HG03064 (cell line): ENCODE data around the gene CD300C.
"Not testable (repeated sequence)": the region's sequence is repeated elsewhere in the genome, so short reads cannot be mapped to it uniquely, and the experiment has no call there.

Source experiments
- ATAC-seq: cut with Tn5 transposase; IDR thresholded peaks from one replicate; pipeline ENCODE4 v1.9.1; 2021; ENCODE audit warnings: low read depth; ENCODE audit not compliant: unreplicated experiment

CD300C gene

GRCh38 chr17:74563358-74563757 lies 17.4 kb upstream of the CD300C start:
- no peak for ATAC-seq

- no peak for ATAC-seq
Measured at GRCh38 chr17:74561586-74561985, 15.7 kb upstream of the CD300C start.

- ATAC-seq, result no peak
Measured at GRCh38 chr17:74558882-74559519, 13.1 kb upstream of the CD300C start.

- ATAC-seq, result not testable (repeated sequence)
Measured at GRCh38 chr17:74558402-74558801, 12.5 kb upstream of the CD300C start.

- no peak for ATAC-seq
Measured at GRCh38 chr17:74555427-74555940, 9.6 kb upstream of the CD300C start.

- no peak for ATAC-seq
Measured at GRCh38 chr17:74554909-74555308, 9.0 kb upstream of the CD300C start.

GRCh38 chr17:74552037-74552436 lies 6.1 kb upstream of the CD300C start:
- no peak for ATAC-seq

GRCh38 chr17:74550602-74551001 lies 4.7 kb upstream of the CD300C start:
- ATAC-seq, result no peak

- no peak for ATAC-seq
Measured at GRCh38 chr17:74549343-74549742, 3.4 kb upstream of the CD300C start.

- ATAC-seq, result no peak
Measured at GRCh38 chr17:74547736-74548135, 1.8 kb upstream of the CD300C start.

- ATAC-seq, result no peak
Measured at GRCh38 chr17:74547264-74547663, 1.3 kb upstream of the CD300C start.

GRCh38 chr17:74546586-74546985 lies 671 bp upstream of the CD300C start:
- no peak for ATAC-seq

- ATAC-seq, result no peak
Measured at GRCh38 chr17:74544991-74545842, 698 bp downstream of the CD300C start.

- no peak for ATAC-seq
Measured at GRCh38 chr17:74543891-74544760, 1.8 kb downstream of the CD300C start.

- no peak for ATAC-seq
Measured at GRCh38 chr17:74543406-74543805, 2.5 kb downstream of the CD300C start.

GRCh38 chr17:74542727-74543383 lies 3.1 kb downstream of the CD300C start:
- ATAC-seq, result no peak

- no peak for ATAC-seq
Measured at GRCh38 chr17:74542166-74542565, 3.7 kb downstream of the CD300C start.

GRCh38 chr17:74541176-74542111 lies 4.5 kb downstream of the CD300C start:
- ATAC-seq, result no peak

GRCh38 chr17:74539281-74539820 lies 6.6 kb downstream of the CD300C start:
- ATAC-seq, result no peak
